Measurements from ENCODE around the gene KCNA3. TPM values are rescaled to one million over a fixed set of nuclear protein-coding genes. Genes with fewer than 3 reads are reported as not detected.
"Not testable (repeated sequence)": the region's sequence is repeated elsewhere in the genome, so short reads cannot be mapped to it uniquely, and the experiment has no call there.

The KCNA3 gene
- total RNA-seq, 2 donors from 2014 or later = 0.62 to 0.91 TPM

DNA sequence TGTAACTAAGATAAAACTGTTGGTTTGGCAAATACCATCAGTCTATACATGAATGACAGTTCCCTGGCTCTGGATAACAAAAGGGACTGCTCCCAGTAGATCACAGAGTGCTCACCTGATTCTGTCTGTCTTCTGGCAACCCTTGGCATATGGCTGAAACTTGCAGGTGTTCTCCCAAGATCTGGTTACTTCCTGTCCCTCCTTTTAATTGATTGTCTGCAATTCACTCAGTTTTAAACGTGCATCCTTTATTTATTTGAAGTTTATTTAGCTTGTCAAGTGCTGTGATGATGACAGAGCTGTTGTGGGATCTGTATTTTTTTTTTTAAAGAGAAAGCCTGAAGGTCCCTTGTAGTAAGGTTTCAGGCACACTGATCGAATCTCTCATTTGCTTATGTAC lies 3.4 kb downstream of the KCNA3 start:
- Histone ChIP-seq H3K4me3 (no peak overlapping the region), H3K36me3 (no peaks in the 10 kb centered on the region), H3K27me3 (replicated peaks; ENCODE audit: insufficient read depth) (peaks cover 24% of the 10 kb centered on the region), H3K27ac (no peak overlapping the region), H3K9me3 (no peaks in the 10 kb centered on the region), H3K4me1 (replicated peaks) (no peaks in the 10 kb centered on the region)
- no peak for DNase-seq (ENCODE audit: low spot score)
- 40% methylated on average over 2 of the region's 2 CpGs for WGBS
- TF ChIP-seq CTCF (IDR thresholded peaks at IDR 0.05) (no peak), POLR2AphosphoS5 (IDR thresholded peaks at IDR 0.05) (no peak), POLR2A (IDR thresholded peaks at IDR 0.05) (no peak)
- intact Hi-C loops (cut with DNase I) = no loop called here

GRCh38 chr1:110668549-110668948 lies 6.2 kb downstream of the KCNA3 start:
- Histone ChIP-seq H3K27ac (no peak overlapping the region), H3K4me3 (no peak overlapping the region), H3K9me3 (no peaks in the 10 kb centered on the region), H3K4me1 (replicated peaks) (no peaks in the 10 kb centered on the region), H3K36me3 (no peaks in the 10 kb centered on the region), H3K27me3 (replicated peaks; ENCODE audit: insufficient read depth) (peaks cover 13% of the 10 kb centered on the region)
- intact Hi-C loops (cut with DNase I) = no loop called here
- no peak for DNase-seq (ENCODE audit: low spot score)
- TF ChIP-seq CTCF (IDR thresholded peaks at IDR 0.05) (no peak), POLR2A (IDR thresholded peaks at IDR 0.05) (no peak), POLR2AphosphoS5 (IDR thresholded peaks at IDR 0.05) (no peak)
- WGBS = 61% methylated on average over 4 of the region's 4 CpGs

GRCh38 chr1:110667776-110668175 lies 7.0 kb downstream of the KCNA3 start:
- no peaks in the 10 kb centered on the region for H3K36me3 ChIP-seq
- no peaks in the 10 kb centered on the region for H3K4me1 ChIP-seq (replicated peaks)
- H3K27me3 ChIP-seq (replicated peaks; ENCODE audit: insufficient read depth) = peaks cover 10% of the 10 kb centered on the region
- no peaks in the 10 kb centered on the region for H3K9me3 ChIP-seq
- 93% methylated on average over 2 of the region's 2 CpGs for WGBS
- no peak for DNase-seq (ENCODE audit: low spot score)
- intact Hi-C loops (cut with DNase I) = no loop called here
- no peak overlapping the region for H3K4me3 ChIP-seq
- no peak for TF ChIP-seq POLR2A (IDR thresholded peaks at IDR 0.05)
- TF ChIP-seq POLR2AphosphoS5 (IDR thresholded peaks at IDR 0.05) = no peak
- no peak for TF ChIP-seq CTCF (IDR thresholded peaks at IDR 0.05)
- H3K27ac ChIP-seq = no peak overlapping the region

- Histone ChIP-seq H3K4me1 (replicated peaks) (no peaks in the 10 kb centered on the region), H3K9me3 (no peaks in the 10 kb centered on the region), H3K4me3 (no peak overlapping the region), H3K36me3 (no peaks in the 10 kb centered on the region), H3K27me3 (replicated peaks; ENCODE audit: insufficient read depth) (no peaks in the 10 kb centered on the region), H3K27ac (no peak overlapping the region)
- DNase-seq (ENCODE audit: low spot score) = no peak
- no peak for TF ChIP-seq POLR2AphosphoS5 (IDR thresholded peaks at IDR 0.05)
- no peak for TF ChIP-seq POLR2A (IDR thresholded peaks at IDR 0.05)
- no peak for TF ChIP-seq CTCF (IDR thresholded peaks at IDR 0.05)
- intact Hi-C loops (cut with DNase I) = no loop called here
- 82% methylated on average over 2 of the region's 2 CpGs for WGBS
These were observed 11.5 kb downstream of the KCNA3 start for GRCh38 chr1:110663241-110663640.

- H3K9me3 ChIP-seq; H3K4me3 ChIP-seq; H3K27ac ChIP-seq; H3K27me3 ChIP-seq (replicated peaks; ENCODE audit: insufficient read depth); H3K4me1 ChIP-seq (replicated peaks); DNase-seq (ENCODE audit: low spot score); intact Hi-C loops (cut with DNase I); H3K36me3 ChIP-seq: not testable (repeated sequence)
- 96% methylated on average over 3 of the region's 3 CpGs for WGBS
These were observed 15.2 kb downstream of the KCNA3 start for GRCh38 chr1:110659559-110659958.
